Suppressor macrophage treated with lipopolysaccharide for 1 hour (primary cell): ENCODE results near the gene ZFYVE21.

ENCODE experiments used
- DNase-seq, 3 donors: peaks; one replicate each; pipeline ENCODE4 v3.0.0-alpha.2; 2020 to 2022

ZFYVE21 gene

DNA sequence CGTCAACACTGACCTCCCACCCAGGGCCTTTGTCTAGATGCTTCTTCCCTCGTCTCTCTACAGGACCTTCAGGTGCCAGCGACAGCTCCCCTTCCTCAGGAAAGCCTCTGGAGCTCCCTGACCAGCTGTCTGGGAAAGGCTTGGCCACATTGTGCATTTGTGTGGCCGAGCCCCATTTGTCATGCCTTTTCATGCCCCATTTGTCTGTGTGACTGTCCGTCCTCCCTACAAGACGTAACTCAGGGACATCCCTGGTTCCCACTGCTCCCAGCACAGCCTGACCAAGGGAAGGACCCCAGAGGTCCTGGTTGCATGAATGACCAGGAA is 23.8 kb downstream of the ZFYVE21 start:
- no peak for DNase-seq

DNA sequence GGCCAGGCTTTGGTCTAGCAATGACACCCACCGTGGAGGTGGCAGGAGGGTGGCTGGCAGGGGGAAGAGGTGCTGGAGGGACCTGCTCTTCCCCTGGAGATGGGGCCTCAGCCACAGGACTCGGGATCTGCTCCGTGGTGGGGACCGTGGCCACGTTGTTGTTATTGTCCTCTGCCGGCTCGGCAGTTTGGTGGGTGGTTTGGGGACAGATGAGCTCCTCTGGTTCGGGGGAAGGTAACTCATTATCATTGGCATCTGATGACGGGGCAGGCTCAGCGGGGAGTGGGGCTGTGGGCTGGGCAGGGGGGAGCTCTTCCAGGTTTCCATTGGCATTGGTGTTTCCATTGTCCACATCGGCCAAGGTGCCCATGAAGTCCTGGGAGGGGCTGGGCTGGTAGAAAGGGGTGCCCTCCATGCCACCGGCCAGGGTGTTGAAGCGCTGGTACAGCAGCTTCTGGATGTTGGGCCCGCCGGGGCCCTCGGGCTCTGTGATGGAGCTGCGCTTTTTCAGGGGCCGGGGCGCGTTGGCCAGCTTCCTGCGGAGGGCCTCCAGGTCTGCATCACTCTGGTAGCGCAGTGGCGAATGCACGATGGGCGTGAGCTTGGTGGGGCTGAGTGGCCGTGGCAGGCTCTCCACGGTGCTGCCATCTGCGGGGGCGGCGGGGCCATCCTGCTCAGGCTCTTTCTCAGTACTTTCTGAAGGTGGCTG is 24.3 kb downstream of the ZFYVE21 start:
- DNase-seq = no peak

DNA sequence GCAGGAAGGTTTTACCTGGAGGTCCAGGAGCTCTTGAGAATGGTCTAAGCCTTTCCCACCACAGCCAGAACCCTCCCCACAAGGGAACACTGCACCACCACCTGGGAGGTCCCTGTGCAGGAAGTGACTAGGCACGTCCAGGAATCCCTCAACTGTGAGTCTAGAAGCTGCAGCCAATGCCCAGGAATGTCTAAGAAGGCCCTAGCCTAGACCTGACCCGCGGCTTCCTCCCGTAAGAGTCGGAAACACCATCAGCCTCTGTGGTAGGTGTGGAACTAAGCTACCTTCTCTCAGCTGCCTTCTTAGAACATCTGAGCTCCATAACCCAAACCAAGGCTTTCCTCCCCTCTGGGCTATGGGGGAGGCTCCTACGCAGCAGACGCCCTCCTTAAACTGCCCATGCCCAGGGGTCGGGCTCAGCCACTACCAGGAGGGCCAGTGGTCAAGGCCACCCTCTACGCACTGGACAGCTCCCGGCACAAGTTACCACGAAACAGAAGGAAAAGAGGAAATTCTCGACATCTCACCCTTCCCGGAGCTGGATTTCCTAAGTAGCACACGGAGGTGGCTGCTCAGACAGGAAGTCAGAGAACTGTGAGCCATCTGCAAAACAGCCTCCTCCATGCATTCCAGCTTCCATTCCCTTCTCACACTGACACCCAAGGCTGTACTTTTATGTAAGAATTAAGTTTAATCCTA is 25.5 kb downstream of the ZFYVE21 start:
- peak; percentile 29 to 41 (median 30) for DNase-seq

GRCh38 chr14:103741876-103742275 is 26.3 kb downstream of the ZFYVE21 start:
- DNase-seq = no peak

- no peak for DNase-seq
Observed at GRCh38 chr14:103742499-103743255, 27.1 kb downstream of the ZFYVE21 start.

GRCh38 chr14:103743691-103744090 is 28.1 kb downstream of the ZFYVE21 start:
- DNase-seq = no peak

DNA sequence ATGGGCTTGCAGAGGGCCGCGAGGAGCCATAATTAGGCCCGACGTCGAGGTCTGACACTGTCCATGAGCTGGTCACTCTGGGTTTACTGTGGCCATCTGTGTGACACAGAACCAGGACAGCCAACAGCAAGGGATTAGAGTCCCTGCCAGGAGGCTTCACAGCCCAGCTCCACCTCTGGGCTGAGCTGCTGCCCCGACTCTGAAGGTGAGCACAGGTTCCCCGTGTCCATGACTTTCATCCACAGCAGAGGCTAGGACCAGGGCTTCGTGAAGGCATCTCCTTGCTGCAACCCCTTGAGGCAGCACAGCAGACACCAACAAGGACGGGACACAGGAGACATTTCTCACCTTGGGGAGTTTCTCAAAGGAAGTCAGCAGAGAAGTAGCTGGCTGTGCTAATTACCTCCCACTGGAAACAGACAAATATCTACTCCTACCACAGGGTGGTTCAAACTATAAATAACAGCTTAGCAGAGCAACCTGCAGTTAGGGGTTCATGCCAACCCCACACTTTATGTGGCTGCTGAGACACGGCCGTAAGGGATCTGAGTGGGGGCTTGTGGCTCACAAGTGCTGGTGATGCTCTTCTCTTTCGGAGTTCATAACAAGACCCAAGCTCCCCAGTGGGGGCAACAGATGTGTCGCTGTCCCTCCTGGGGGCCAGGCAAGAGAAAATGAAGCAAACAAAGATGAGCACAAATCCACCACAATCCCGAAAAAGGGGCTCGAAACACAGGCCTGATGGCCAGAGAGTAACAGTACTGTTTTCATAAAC is 29.2 kb downstream of the ZFYVE21 start:
- no peak for DNase-seq

DNA sequence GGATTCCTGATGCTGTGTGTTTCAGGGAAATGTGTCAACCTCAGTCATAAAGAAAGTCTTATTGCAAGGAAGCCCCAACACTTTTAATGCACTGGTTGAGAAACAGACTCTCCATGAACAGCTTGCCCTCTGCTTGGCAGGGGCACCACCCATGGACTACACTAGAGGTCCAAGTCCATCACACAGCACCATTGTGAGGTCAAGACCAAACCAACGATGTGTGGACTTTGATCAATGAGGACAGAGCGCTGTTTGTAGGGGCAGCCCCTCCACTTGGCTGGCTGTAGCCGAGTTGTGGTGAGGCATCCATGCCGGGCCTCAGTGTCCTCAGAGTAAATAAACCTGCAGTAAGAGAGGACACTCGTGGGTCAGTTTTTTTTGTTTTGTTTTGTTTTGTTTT is 29.8 kb downstream of the ZFYVE21 start:
- DNase-seq = no peak

GRCh38 chr14:103746701-103747100 is 31.1 kb downstream of the ZFYVE21 start:
- DNase-seq = peak; percentile 71 to 80 (median 74)

DNA sequence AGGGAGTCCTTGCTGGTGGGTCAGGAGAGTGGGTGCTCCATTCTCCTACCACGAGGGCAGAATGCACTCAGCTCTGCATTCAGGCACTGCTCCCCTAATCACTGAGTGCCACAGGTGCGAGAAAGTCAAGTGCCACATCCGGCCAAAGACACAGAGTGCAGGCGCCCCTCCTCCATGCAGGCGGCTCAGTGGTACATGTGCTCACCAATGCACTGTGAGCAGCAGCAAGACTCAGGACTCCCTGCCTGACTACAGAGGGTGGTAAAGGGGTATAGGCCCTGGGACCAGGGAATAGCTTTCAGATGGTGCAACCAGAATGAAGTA is 32.9 kb downstream of the ZFYVE21 start:
- peak in 1 of 3 donors; percentile 6 for DNase-seq

DNA sequence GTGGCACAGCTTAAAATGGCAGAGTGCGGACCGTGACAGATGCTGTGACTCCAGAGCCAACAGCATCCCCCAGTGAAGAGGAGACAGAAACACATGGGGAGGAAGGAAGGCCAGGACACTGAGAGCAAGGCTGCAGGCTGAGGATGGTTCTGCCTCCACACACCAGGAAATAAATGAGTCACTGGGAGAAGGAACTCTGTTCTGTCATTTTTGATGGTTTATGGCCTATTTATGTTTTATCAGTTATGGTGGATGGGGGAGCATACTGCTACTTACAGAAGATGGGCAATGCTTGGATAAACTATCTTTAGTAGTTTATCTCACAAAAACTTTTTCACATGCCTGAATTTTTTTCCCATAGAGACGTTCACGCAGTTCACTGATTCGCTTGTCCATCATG is 33.8 kb downstream of the ZFYVE21 start:
- peak in 1 of 3 donors; percentile 16 for DNase-seq

- peak in 1 of 3 donors; percentile 9 for DNase-seq
Observed at GRCh38 chr14:103749860-103750259, 34.2 kb downstream of the ZFYVE21 start.

- no peak for DNase-seq
Observed at GRCh38 chr14:103753774-103754173, 38.2 kb downstream of the ZFYVE21 start.

DNA sequence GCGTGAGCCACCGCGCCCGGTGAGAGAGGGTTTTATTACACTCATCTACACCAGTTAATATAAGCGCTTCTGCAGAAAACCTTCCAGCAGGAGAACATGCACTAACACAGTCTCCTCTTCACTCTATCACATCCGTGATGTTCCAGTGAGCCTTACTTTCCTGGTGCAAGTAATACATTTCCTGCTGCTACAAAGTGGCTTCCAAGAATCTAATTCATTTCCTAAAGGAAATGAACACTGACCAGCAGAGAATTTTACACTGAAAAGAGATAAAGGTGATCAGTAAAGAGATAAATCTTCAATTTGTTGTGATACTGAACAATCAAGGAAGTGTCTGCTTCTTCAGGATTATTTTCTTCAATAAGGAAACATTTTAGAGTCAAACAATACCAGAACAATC is 39.5 kb downstream of the ZFYVE21 start:
- DNase-seq = no peak

GRCh38 chr14:103758059-103758776 is 42.6 kb downstream of the ZFYVE21 start:
- no peak for DNase-seq

DNA sequence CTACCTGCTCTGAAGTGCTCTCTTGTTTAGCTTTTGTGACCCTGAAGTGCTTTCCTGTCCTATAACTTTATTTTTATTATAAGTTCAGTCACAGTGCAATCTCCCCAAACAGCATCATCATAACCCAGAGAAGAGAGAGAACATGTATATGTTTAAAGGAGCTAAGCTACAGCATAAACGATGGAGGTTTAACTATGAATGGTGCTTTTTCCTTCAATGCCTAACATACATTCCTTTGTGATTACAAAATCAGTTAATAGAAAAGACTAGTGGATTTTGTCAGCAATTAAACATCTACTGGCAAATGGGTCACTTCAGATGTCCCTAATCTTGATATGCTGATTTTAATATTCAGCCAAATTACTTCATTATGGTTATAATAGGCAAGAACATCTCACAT is 46.4 kb downstream of the ZFYVE21 start:
- no peak for DNase-seq

GRCh38 chr14:103762541-103762940 is 46.9 kb downstream of the ZFYVE21 start:
- peak; percentile 14 to 31 (median 29) for DNase-seq

GRCh38 chr14:103763730-103764488 is 48.3 kb downstream of the ZFYVE21 start:
- DNase-seq = no peak

- DNase-seq = no peak
Observed at GRCh38 chr14:103765526-103765925, 49.9 kb downstream of the ZFYVE21 start.

- no peak for DNase-seq
Observed at GRCh38 chr14:103767336-103767894, 51.8 kb downstream of the ZFYVE21 start.

GRCh38 chr14:103770500-103770899 is 54.9 kb downstream of the ZFYVE21 start:
- DNase-seq = no peak
